HT1080 (cell line): Measurements from ENCODE around the gene MORC3. TPM values are rescaled to one million over a fixed set of nuclear protein-coding genes. Genes with fewer than 3 reads are reported as not detected.
"Not testable (repeated sequence)": the region's sequence is repeated elsewhere in the genome, so short reads cannot be mapped to it uniquely, and the experiment has no call there.

ENCODE experiments used
- DNase-seq: peaks from one replicate; pipeline ENCODE4 v3.0.0-alpha.2; 2015; ENCODE audit warnings: low read depth
- total RNA-seq: library from RNA; depleted of rRNA; stranded (reverse); fragments of >200 nt; shearing (Covaris generic); gene quantifications from 2 replicates; pipeline ENCODE4 v1.2.3, GENCODE V29; 2014

MORC3 gene
- total RNA-seq, 1 experiment from 2014 or later, result 18.4 TPM

DNA sequence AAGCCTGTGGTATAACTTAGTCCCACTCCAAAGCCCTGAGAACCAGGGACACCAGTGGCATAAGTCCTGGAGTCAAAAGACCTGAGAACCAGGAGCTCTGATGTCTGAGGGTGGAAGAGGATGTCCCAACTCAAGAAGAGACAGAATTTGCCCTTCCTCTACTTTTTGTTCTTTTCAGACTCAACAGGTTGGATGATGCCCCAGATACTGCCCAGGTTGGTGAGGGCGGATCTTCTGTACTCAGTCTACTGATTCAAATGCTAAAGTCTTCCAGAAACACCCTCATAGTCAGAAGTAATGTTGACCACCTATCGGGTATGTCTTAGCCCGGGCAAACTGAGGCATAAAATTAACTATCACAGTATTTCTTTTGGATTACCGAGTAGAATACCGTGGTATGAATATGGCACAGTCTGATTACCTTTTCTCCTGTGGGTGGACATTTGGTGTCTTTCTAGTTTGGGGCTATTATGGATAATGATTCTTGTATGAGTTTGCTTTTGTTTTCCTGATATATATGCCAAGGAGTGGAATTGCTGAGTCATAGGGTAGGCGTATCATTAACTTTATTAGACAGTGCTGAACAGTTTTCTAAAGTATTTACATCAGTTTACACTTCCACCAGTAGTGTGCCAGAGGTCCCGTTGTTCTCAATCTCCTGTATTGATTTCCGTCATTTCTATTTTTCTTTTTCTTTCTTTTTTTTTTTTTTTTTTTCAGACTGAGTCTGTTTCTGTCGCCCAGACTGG is 62.0 kb downstream of the MORC3 start:
- no peak for DNase-seq

- DNase-seq, result not testable (repeated sequence)
These were observed 62.7 kb downstream of the MORC3 start for GRCh38 chr21:36382722-36383121.

GRCh38 chr21:36384885-36385232 is 64.9 kb downstream of the MORC3 start:
- no peak for DNase-seq

DNA sequence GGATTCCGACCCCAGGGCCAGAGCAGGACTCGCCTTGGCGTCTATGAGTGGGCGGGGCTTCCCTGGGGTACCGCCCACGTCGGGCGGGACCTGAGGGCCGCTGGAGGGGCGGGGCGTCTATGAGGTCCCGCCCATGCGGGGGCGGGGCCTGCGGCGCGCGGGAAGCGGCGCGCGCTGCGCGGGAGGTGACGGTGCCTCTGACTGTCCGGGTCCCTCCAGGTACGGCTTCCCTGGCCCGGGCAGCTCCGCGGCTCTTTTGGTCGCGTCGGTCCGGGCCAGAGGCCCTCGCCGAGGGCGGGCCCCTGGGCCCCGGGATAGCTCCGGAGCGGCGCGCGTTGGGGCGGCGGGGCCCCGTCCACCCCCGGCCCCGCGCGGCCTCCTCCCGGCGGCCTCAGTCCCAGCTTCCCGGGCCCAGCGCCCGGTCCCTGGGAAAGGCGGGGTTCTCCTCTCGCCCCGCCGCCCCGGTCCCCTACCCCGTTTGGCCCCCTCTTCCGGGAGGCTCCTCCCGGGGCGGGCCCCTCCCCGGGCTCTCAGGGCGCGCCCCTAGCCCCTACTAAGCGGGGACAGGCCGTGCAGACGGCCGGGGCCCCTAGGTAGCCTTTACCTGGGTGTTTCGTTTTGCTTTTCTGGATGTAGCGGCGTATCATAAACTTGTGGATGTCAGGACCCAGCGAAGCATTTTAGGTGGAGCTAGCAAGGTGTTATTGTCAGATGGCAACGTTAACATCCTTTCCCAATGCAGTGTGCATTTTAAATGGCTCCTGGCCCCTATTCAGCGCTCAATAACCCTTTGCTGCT is 65.4 kb downstream of the MORC3 start, which contains the start of gene CHAF1B:
Gene CHAF1B (plus strand): TSS at position 160 of the 798 bp plus-strand sequence. CDS start 745 bp downstream, outside the sequence.
- DNase-seq, result peak; percentile 69

DNA sequence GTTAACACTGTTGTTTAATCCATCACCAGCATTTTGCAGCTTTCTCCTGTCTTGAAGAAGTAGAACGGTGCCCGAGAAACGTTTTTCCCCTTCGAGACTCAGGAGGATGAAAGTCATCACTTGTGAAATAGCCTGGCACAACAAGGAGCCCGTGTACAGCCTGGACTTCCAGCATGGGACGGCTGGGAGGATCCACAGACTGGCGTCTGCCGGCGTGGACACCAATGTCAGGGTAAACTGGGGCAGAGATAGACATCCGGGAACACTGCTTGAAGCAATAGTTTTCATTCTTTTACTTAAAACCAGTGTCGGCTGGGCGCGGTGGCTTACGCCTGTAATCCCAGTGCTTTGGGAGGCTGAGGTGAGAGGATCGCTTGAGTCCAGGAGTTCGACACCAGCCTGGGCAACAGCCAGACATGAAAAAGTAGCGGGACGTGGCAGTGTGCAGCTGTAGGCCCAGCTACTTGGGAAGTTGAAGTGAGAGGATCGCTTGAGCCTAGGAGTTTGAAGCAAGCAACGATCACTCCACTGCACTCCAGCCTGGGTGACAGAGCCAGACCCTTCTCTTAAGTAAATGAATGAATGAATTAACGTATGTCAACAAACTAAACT is 66.1 kb downstream of the MORC3 start:
- peak; percentile 11 for DNase-seq

DNA sequence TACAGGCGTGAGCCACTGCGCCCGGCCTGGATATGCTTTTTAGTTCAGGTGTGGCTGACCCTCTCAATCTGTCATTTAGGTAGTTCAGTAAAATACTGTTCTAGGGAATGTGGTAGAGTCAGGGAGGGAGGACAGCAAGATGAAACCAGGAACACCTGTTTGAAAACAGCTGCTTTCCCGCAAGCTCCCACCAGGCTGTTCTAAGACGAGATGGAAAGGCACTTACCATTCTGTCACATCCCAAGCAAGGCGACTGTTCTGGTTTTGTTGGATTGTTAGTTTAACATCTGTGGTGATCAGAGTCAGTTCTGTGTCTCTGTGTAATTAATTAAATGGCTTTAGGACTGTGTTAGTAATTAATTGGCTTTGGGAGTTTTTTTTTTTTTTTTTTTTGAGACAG is 68.1 kb downstream of the MORC3 start:
- DNase-seq, result no peak

GRCh38 chr21:36388835-36389234 is 68.8 kb downstream of the MORC3 start:
- no peak for DNase-seq

GRCh38 chr21:36391649-36392048 is 71.7 kb downstream of the MORC3 start:
- DNase-seq, result not testable (repeated sequence)

- DNase-seq, result no peak
These were observed 75.5 kb downstream of the MORC3 start for GRCh38 chr21:36395353-36396111.

GRCh38 chr21:36396325-36396724 is 76.3 kb downstream of the MORC3 start:
- DNase-seq, result no peak

GRCh38 chr21:36396971-36397370 is 77.0 kb downstream of the MORC3 start:
- DNase-seq, result no peak

DNA sequence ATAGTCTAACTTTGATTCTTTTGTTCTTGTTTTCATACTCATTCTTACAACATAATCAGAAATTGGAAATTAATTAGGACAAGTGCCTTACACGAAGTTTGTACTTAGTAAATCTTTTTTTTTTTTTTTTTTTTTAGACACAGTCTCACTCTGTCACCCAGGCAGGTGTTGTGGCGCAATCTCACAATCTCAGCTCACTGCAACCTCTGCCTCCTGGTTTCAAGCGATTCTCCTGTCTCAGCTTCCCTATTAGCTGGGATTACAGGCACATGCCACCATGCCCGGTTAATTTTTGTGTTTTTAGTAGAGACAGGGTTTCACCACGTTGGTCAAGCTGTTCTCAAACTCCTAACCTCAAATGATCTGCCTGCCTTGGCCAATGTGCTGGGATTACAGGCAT is 77.6 kb downstream of the MORC3 start:
- no peak for DNase-seq

- not testable (repeated sequence) for DNase-seq
These were observed 79.7 kb downstream of the MORC3 start for GRCh38 chr21:36399736-36400135.

GRCh38 chr21:36400719-36401118 is 80.7 kb downstream of the MORC3 start:
- DNase-seq, result no peak

DNA sequence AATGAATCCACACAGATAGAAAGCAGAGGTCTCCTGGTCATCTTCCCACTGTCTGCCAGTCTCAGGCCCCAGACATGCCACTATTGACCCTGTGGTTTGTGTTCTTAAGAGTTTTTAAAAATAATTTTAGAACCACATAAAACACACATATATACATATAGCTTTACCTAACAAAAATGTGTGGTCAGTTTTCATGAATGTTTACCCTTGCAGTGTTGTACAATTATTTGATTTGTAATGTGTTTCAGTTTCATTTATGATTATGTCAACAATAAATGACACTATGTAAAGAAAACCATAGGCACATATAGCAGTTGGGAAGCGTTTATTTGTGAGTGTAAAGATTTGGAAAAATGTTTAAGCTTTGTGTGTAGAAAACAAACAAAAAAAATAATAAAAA is 82.3 kb downstream of the MORC3 start:
- no peak for DNase-seq

- DNase-seq, result no peak
These were observed 83.7 kb downstream of the MORC3 start for GRCh38 chr21:36403713-36404112.

- DNase-seq, result no peak
These were observed 88.6 kb downstream of the MORC3 start for GRCh38 chr21:36408568-36408967.

- no peak for DNase-seq
These were observed 91.3 kb downstream of the MORC3 start for GRCh38 chr21:36411301-36411700.

DNA sequence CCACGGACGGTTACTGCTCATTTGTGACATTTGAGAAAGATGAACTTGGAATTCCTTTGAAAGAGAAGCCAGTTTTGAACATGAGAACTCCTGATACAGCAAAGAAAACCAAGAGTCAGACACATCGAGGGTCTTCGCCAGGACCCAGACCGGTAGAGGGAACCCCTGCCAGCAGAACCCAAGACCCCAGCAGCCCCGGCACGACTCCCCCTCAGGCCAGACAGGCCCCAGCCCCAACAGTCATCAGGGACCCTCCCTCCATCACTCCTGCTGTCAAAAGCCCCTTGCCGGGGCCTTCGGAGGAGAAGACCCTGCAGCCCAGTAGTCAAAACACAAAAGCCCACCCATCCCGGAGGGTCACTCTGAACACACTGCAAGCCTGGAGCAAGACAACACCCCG is 92.9 kb downstream of the MORC3 start:
- DNase-seq, result no peak

- DNase-seq, result no peak
These were observed 95.4 kb downstream of the MORC3 start for GRCh38 chr21:36415375-36415774.

GRCh38 chr21:36419241-36419640 is 99.2 kb downstream of the MORC3 start:
- no peak for DNase-seq
